ENCODE measurements around the gene SLC25A46.

The SLC25A46 gene

GRCh38 chr5:110734101-110734500 lies 4.7 kb upstream of the SLC25A46 start:
- Mint-ChIP-seq H3K36me3 (peaks cover 4 to 11% of the 10 kb centered on the region in 2 donors), H3K27me3 (peaks cover 19 to 24% of the 10 kb centered on the region in 2 donors), H3K9me3 (peaks cover 0 to 1% of the 10 kb centered on the region in 2 donors), H3K4me1 (peaks cover 6 to 12% of the 10 kb centered on the region in 2 donors), H3K4me3 (no peak overlapping the region), H3K27ac (no peak overlapping the region)
- DNase-seq (no peak), ATAC-seq (replicated peaks) (no peak)

- H3K9me3 Mint-ChIP-seq = peaks cover 0 to 1% of the 10 kb centered on the region in 2 donors
- H3K27me3 Mint-ChIP-seq = peaks cover 19 to 24% of the 10 kb centered on the region in 2 donors
- peaks cover 11 to 21% of the 10 kb centered on the region in 2 donors for H3K4me1 Mint-ChIP-seq
- H3K27ac Mint-ChIP-seq = no peak overlapping the region
- ATAC-seq (replicated peaks) (no peak), DNase-seq (no peak)
- H3K4me3 Mint-ChIP-seq = no peak overlapping the region
- peaks cover 6 to 14% of the 10 kb centered on the region in 2 donors for H3K36me3 Mint-ChIP-seq
These were observed 3.3 kb upstream of the SLC25A46 start for GRCh38 chr5:110735556-110735955.

- Mint-ChIP-seq H3K27ac (no peak overlapping the region), H3K4me1 (peaks cover 11 to 24% of the 10 kb centered on the region in 2 donors), H3K27me3 (peaks cover 17 to 24% of the 10 kb centered on the region in 2 donors), H3K9me3 (peaks cover 0 to 1% of the 10 kb centered on the region in 2 donors), H3K36me3 (peaks cover 6 to 13% of the 10 kb centered on the region in 2 donors), H3K4me3 (no peak overlapping the region)
- ATAC-seq (replicated peaks) (no peak), DNase-seq (no peak)
These were observed 2.1 kb upstream of the SLC25A46 start for GRCh38 chr5:110736753-110737152.

GRCh38 chr5:110738503-110738811 lies 350 bp upstream of the SLC25A46 start:
- Mint-ChIP-seq H3K27ac (peak overlapping the region; percentile 95), H3K9me3 (no peaks in the 10 kb centered on the region), H3K4me1 (peaks cover 11 to 24% of the 10 kb centered on the region in 2 donors), H3K4me3 (peak overlapping the region; percentile 96 to 99), H3K36me3 (peaks cover 3% of the 10 kb centered on the region in 2 donors), H3K27me3 (peaks cover 8 to 12% of the 10 kb centered on the region in 2 donors)
- DNase-seq (no peak), ATAC-seq (replicated peaks) (peak; percentile 77 to 78)

- Mint-ChIP-seq H3K4me1 (peaks cover 13 to 22% of the 10 kb centered on the region in 2 donors), H3K27ac (peak overlapping the region; percentile 1), H3K27me3 (no peaks in the 10 kb centered on the region), H3K36me3 (peaks cover 34 to 47% of the 10 kb centered on the region in 2 donors), H3K4me3 (no peak overlapping the region), H3K9me3 (no peaks in the 10 kb centered on the region)
- ATAC-seq (replicated peaks) = peak; percentile 86 to 97
- DNase-seq = peak; percentile 6
These were observed 13.3 kb downstream of the SLC25A46 start for GRCh38 chr5:110751902-110752762.

- no peak for ATAC-seq (replicated peaks)
- H3K9me3 Mint-ChIP-seq = no peaks in the 10 kb centered on the region
- no peak overlapping the region for H3K4me3 Mint-ChIP-seq
- DNase-seq = no peak
- peaks cover 31 to 45% of the 10 kb centered on the region in 2 donors for H3K36me3 Mint-ChIP-seq
- H3K27ac Mint-ChIP-seq = peak overlapping the region; percentile 21
- H3K4me1 Mint-ChIP-seq = peaks cover 11 to 22% of the 10 kb centered on the region in 2 donors
- H3K27me3 Mint-ChIP-seq = no peaks in the 10 kb centered on the region
These were observed 14.1 kb downstream of the SLC25A46 start for GRCh38 chr5:110752953-110753352.

GRCh38 chr5:110753600-110753999 lies 14.8 kb downstream of the SLC25A46 start:
- Mint-ChIP-seq H3K27ac (no peak overlapping the region), H3K9me3 (no peaks in the 10 kb centered on the region), H3K36me3 (peaks cover 32 to 49% of the 10 kb centered on the region in 2 donors), H3K4me3 (no peak overlapping the region), H3K4me1 (peaks cover 11 to 22% of the 10 kb centered on the region in 2 donors), H3K27me3 (no peaks in the 10 kb centered on the region)
- DNase-seq (no peak), ATAC-seq (replicated peaks) (no peak)

GRCh38 chr5:110754181-110754580 lies 15.4 kb downstream of the SLC25A46 start:
- Mint-ChIP-seq H3K4me3 (no peak overlapping the region), H3K9me3 (no peaks in the 10 kb centered on the region), H3K27me3 (no peaks in the 10 kb centered on the region), H3K4me1 (peaks cover 11 to 22% of the 10 kb centered on the region in 2 donors), H3K27ac (peak overlapping the region; percentile 39), H3K36me3 (peaks cover 27 to 44% of the 10 kb centered on the region in 2 donors)
- DNase-seq (no peak), ATAC-seq (replicated peaks) (no peak)

- H3K36me3 Mint-ChIP-seq = peaks cover 21 to 31% of the 10 kb centered on the region in 2 donors
- H3K4me1 Mint-ChIP-seq = peaks cover 6 to 12% of the 10 kb centered on the region in 2 donors
- no peak overlapping the region for H3K4me3 Mint-ChIP-seq
- DNase-seq (peak; percentile 6), ATAC-seq (replicated peaks) (peak; percentile 25 to 44)
- H3K9me3 Mint-ChIP-seq = no peaks in the 10 kb centered on the region
- H3K27me3 Mint-ChIP-seq = no peaks in the 10 kb centered on the region
- no peak overlapping the region for H3K27ac Mint-ChIP-seq
These were observed 18.4 kb downstream of the SLC25A46 start for GRCh38 chr5:110757118-110757729.

- Mint-ChIP-seq H3K27ac (no peak overlapping the region), H3K36me3 (peaks cover 15 to 24% of the 10 kb centered on the region in 2 donors), H3K4me1 (no peaks in the 10 kb centered on the region), H3K4me3 (no peak overlapping the region), H3K27me3 (no peaks in the 10 kb centered on the region), H3K9me3 (no peaks in the 10 kb centered on the region)
- DNase-seq (no peak), ATAC-seq (replicated peaks) (no peak)
These were observed 21.4 kb downstream of the SLC25A46 start for GRCh38 chr5:110760158-110760557.

GRCh38 chr5:110768138-110768860 lies 29.5 kb downstream of the SLC25A46 start:
- Mint-ChIP-seq H3K27ac (no peak overlapping the region), H3K9me3 (no peaks in the 10 kb centered on the region), H3K27me3 (no peaks in the 10 kb centered on the region)

GRCh38 chr5:110769000-110769681 lies 30.3 kb downstream of the SLC25A46 start:
- no peak for ATAC-seq (replicated peaks)
- H3K9me3 Mint-ChIP-seq = no peaks in the 10 kb centered on the region
- no peaks in the 10 kb centered on the region for H3K27me3 Mint-ChIP-seq
- peaks cover 1 to 5% of the 10 kb centered on the region in 2 donors for H3K36me3 Mint-ChIP-seq
- no peak overlapping the region for H3K4me3 Mint-ChIP-seq
- no peak overlapping the region for H3K27ac Mint-ChIP-seq
- no peaks in the 10 kb centered on the region for H3K4me1 Mint-ChIP-seq
- DNase-seq = no peak

More at GRCh38 chr5:110768138-110768860, 29.5 kb downstream of the SLC25A46 start:
- Mint-ChIP-seq H3K4me3 (no peak overlapping the region), H3K36me3 (peaks cover 1 to 5% of the 10 kb centered on the region in 2 donors), H3K4me1 (no peaks in the 10 kb centered on the region)
- DNase-seq (no peak), ATAC-seq (replicated peaks) (no peak)

GRCh38 chr5:110770286-110770685 lies 31.5 kb downstream of the SLC25A46 start:
- no peak overlapping the region for H3K4me3 Mint-ChIP-seq
- no peaks in the 10 kb centered on the region for H3K4me1 Mint-ChIP-seq
- DNase-seq (no peak), ATAC-seq (replicated peaks) (no peak)
- H3K9me3 Mint-ChIP-seq = no peaks in the 10 kb centered on the region
- no peaks in the 10 kb centered on the region for H3K27me3 Mint-ChIP-seq
- peaks cover 0 to under 1% of the 10 kb centered on the region in 2 donors for H3K36me3 Mint-ChIP-seq
- no peak overlapping the region for H3K27ac Mint-ChIP-seq

- Mint-ChIP-seq H3K27ac (no peak overlapping the region), H3K36me3 (peaks cover 0 to 1% of the 10 kb centered on the region in 2 donors), H3K27me3 (no peaks in the 10 kb centered on the region), H3K4me1 (no peaks in the 10 kb centered on the region), H3K9me3 (peaks cover 0 to 7% of the 10 kb centered on the region in 2 donors), H3K4me3 (no peak overlapping the region)
- ATAC-seq (replicated peaks) (no peak), DNase-seq (no peak)
These were observed 46.1 kb downstream of the SLC25A46 start for GRCh38 chr5:110784901-110785300.
